Omental fat pad (tissue), 4 donors: ENCODE measurements around the gene SLC9A9. TPM values are rescaled to one million over a fixed set of nuclear protein-coding genes. Genes with fewer than 3 reads are reported as not detected.

Experiments used
- ATAC-seq: fragments of 150-250 bp; one replicate; pipeline ENCODE4 v1.9.1; 2016; ENCODE audit warnings: mild to moderate bottlenecking, moderate library complexity; ENCODE audit not compliant: low FRiP score
- DNase-seq: peaks from one replicate; pipeline ENCODE4 v3.0.0-alpha.2; 2019; ENCODE audit warnings: low spot score
- CTCF ChIP-seq, 3 donors: fragments of 450-650 bp; IDR thresholded peaks; one replicate each; pipeline ENCODE4 v1.5.1; 2016 to 2017; ENCODE audit warnings: antibody characterized with exemption in 3 of 3, mild to moderate bottlenecking in 3 of 3, moderate library complexity in 2 of 3
- total RNA-seq, 4 donors: library from RNA; depleted of rRNA; stranded (reverse); fragments of >200 nt; gene quantifications; one replicate each; pipeline ENCODE4 v1.1.0, GENCODE V29; 2016

The SLC9A9 gene
- total RNA-seq, 4 donors from 2014 or later = 15.5 to 39.6 (median 26.9) TPM

GRCh38 chr3:143650827-143651226 is 197.4 kb downstream of the SLC9A9 start:
- TF ChIP-seq CTCF (IDR thresholded peaks at IDR 0.05) = no peak
- no peak for DNase-seq
- no peak for ATAC-seq

- no peak for TF ChIP-seq CTCF (IDR thresholded peaks at IDR 0.05)
- DNase-seq (no peak), ATAC-seq (no peak)
Observed at GRCh38 chr3:143650120-143650519, 198.1 kb downstream of the SLC9A9 start.

GRCh38 chr3:143648708-143649107 is 199.6 kb downstream of the SLC9A9 start:
- ATAC-seq (no peak), DNase-seq (no peak)
- TF ChIP-seq CTCF (IDR thresholded peaks at IDR 0.05) = no peak

GRCh38 chr3:143648218-143648617 is 200.1 kb downstream of the SLC9A9 start:
- no peak for TF ChIP-seq CTCF (IDR thresholded peaks at IDR 0.05)
- ATAC-seq = no peak
- no peak for DNase-seq

- TF ChIP-seq CTCF (IDR thresholded peaks at IDR 0.05) = no peak
- no peak for ATAC-seq
- no peak for DNase-seq
Observed at GRCh38 chr3:143644370-143645089, 203.7 kb downstream of the SLC9A9 start.

- no peak for TF ChIP-seq CTCF (IDR thresholded peaks at IDR 0.05)
- DNase-seq = no peak
Observed at GRCh38 chr3:143643905-143644304, 204.4 kb downstream of the SLC9A9 start.

GRCh38 chr3:143640774-143641173 is 207.5 kb downstream of the SLC9A9 start:
- ATAC-seq = no peak
- TF ChIP-seq CTCF (IDR thresholded peaks at IDR 0.05) = no peak
- DNase-seq = no peak

More at GRCh38 chr3:143643905-143644304, 204.4 kb downstream of the SLC9A9 start:
- no peak for ATAC-seq
